GM12892 (cell line): ENCODE measurements around the gene FLT4.

Experiments used
- DNase-seq: peaks from one replicate; pipeline ENCODE4 v3.0.0; 2011; ENCODE audit not compliant: insufficient read length
- FAIRE-seq: peaks from 2 replicates; lab custom pipeline; 2011; peaks lifted over from hg19 to GRCh38; lab: Jason Lieb, UNC
- POLR2A ChIP-seq: IDR thresholded peaks from 2 replicates; pipeline ENCODE4 v1.6.1; 2011; ENCODE audit warnings: low read depth, low read length, control low read depth
- POLR2AphosphoS5 ChIP-seq: IDR thresholded peaks from 2 replicates; pipeline ENCODE4 v1.6.1; 2011; ENCODE audit warnings: low read depth, low read length, control low read depth
- TAF1 ChIP-seq: IDR thresholded peaks from 2 replicates; pipeline ENCODE4 v1.6.1; 2011; ENCODE audit warnings: low read depth, mild to moderate bottlenecking, control low read depth, low read length, borderline replicate concordance

FLT4 gene

GRCh38 chr5:180609386-180609785, 40.0 kb downstream of the FLT4 start:
- no peak for TF ChIP-seq TAF1
- TF ChIP-seq POLR2A, result no peak
- no peak for TF ChIP-seq POLR2AphosphoS5
- DNase-seq (no peak), FAIRE-seq (no peak)

- DNase-seq (no peak), FAIRE-seq (no peak)
- TF ChIP-seq TAF1, result no peak
- TF ChIP-seq POLR2AphosphoS5, result no peak
- TF ChIP-seq POLR2A, result no peak
Measured at GRCh38 chr5:180608572-180609310, 40.7 kb downstream of the FLT4 start.

GRCh38 chr5:180607861-180608571, 41.4 kb downstream of the FLT4 start:
- TF ChIP-seq POLR2A, result no peak
- TF ChIP-seq POLR2AphosphoS5, result no peak
- TF ChIP-seq TAF1, result no peak
- FAIRE-seq, result no peak
- no peak for DNase-seq

GRCh38 chr5:180606215-180606785, 43.1 kb downstream of the FLT4 start:
- DNase-seq (no peak), FAIRE-seq (no peak)
- no peak for TF ChIP-seq POLR2AphosphoS5
- TF ChIP-seq POLR2A, result no peak
- TF ChIP-seq TAF1, result no peak

- FAIRE-seq (peak; percentile 77), DNase-seq (peak; percentile 63)
Measured at GRCh38 chr5:180605554-180606214, 43.7 kb downstream of the FLT4 start.

GRCh38 chr5:180604271-180604670, 45.1 kb downstream of the FLT4 start:
- TF ChIP-seq POLR2AphosphoS5 (no peak), POLR2A (no peak), TAF1 (no peak)
- DNase-seq (peak; percentile 16), FAIRE-seq (no peak)

More at GRCh38 chr5:180605554-180606214, 43.7 kb downstream of the FLT4 start:
- TF ChIP-seq TAF1 (no peak), POLR2A (no peak), POLR2AphosphoS5 (no peak)

- FAIRE-seq, result no peak
- DNase-seq, result no peak
- TF ChIP-seq POLR2A, result no peak
- TF ChIP-seq POLR2AphosphoS5, result no peak
- no peak for TF ChIP-seq TAF1
Measured at GRCh38 chr5:180603076-180603594, 46.3 kb downstream of the FLT4 start.

- TF ChIP-seq POLR2AphosphoS5 (no peak), TAF1 (no peak), POLR2A (no peak)
- FAIRE-seq (no peak), DNase-seq (peak; percentile 17)
Measured at GRCh38 chr5:180602481-180603075, 46.8 kb downstream of the FLT4 start.

- FAIRE-seq, result no peak
- TF ChIP-seq TAF1 (no peak), POLR2A (no peak), POLR2AphosphoS5 (no peak)
- peak; percentile 20 for DNase-seq
Measured at GRCh38 chr5:180601591-180602480, 47.6 kb downstream of the FLT4 start.

GRCh38 chr5:180600554-180601041, 48.8 kb downstream of the FLT4 start:
- no peak for FAIRE-seq
- no peak for TF ChIP-seq TAF1
- TF ChIP-seq POLR2A, result no peak
- no peak for TF ChIP-seq POLR2AphosphoS5
- DNase-seq, result no peak
